ENCODE data around the gene CCDC18.

The CCDC18 gene

GRCh38 chr1:93304716-93305138 lies 124.2 kb downstream of the CCDC18 start:
- DNase-seq (ENCODE audit: low read depth): peak; percentile 75
- H3K4me3 ChIP-seq (ENCODE audit: low read length): no peak overlapping the region
- TF ChIP-seq CTCF (IDR thresholded peaks at IDR 0.05; ENCODE audit: insufficient read depth, low read depth, low read length, missing control alignments): peak; percentile 90

GRCh38 chr1:93306920-93307319 lies 126.4 kb downstream of the CCDC18 start:
- no peak for TF ChIP-seq CTCF (IDR thresholded peaks at IDR 0.05; ENCODE audit: insufficient read depth, low read depth, low read length, missing control alignments)
- H3K4me3 ChIP-seq (ENCODE audit: low read length): no peak overlapping the region
- no peak for DNase-seq (ENCODE audit: low read depth)

GRCh38 chr1:93313026-93313425 lies 132.5 kb downstream of the CCDC18 start:
- DNase-seq (ENCODE audit: low read depth): no peak
- no peak overlapping the region for H3K4me3 ChIP-seq (ENCODE audit: low read length)
- no peak for TF ChIP-seq CTCF (IDR thresholded peaks at IDR 0.05; ENCODE audit: insufficient read depth, low read depth, low read length, missing control alignments)

GRCh38 chr1:93317207-93317606 lies 136.7 kb downstream of the CCDC18 start:
- no peak for DNase-seq (ENCODE audit: low read depth)
- H3K4me3 ChIP-seq (ENCODE audit: low read length): no peak overlapping the region
- no peak for TF ChIP-seq CTCF (IDR thresholded peaks at IDR 0.05; ENCODE audit: insufficient read depth, low read depth, low read length, missing control alignments)

- H3K4me3 ChIP-seq (ENCODE audit: low read length): no peak overlapping the region
- TF ChIP-seq CTCF (IDR thresholded peaks at IDR 0.05; ENCODE audit: insufficient read depth, low read depth, low read length, missing control alignments): no peak
- no peak for DNase-seq (ENCODE audit: low read depth)
Observed at GRCh38 chr1:93317943-93318342, 137.4 kb downstream of the CCDC18 start.

- H3K4me3 ChIP-seq (ENCODE audit: low read length): no peak overlapping the region
- TF ChIP-seq CTCF (IDR thresholded peaks at IDR 0.05; ENCODE audit: insufficient read depth, low read depth, low read length, missing control alignments): no peak
- no peak for DNase-seq (ENCODE audit: low read depth)
Observed at GRCh38 chr1:93321720-93322119, 141.2 kb downstream of the CCDC18 start.

- DNase-seq (ENCODE audit: low read depth): peak; percentile 93
Observed at GRCh38 chr1:93322349-93322748, 141.8 kb downstream of the CCDC18 start.

More at GRCh38 chr1:93322349-93322748, 141.8 kb downstream of the CCDC18 start:
- H3K4me3 ChIP-seq (ENCODE audit: low read length): no peak overlapping the region
- TF ChIP-seq CTCF (IDR thresholded peaks at IDR 0.05; ENCODE audit: insufficient read depth, low read depth, low read length, missing control alignments): no peak
